CD4-positive, alpha-beta memory T cell (primary cell): Measurements from ENCODE around the gene MAP3K20. TPM values are rescaled to one million over a fixed set of nuclear protein-coding genes. Genes with fewer than 3 reads are reported as not detected.

Experiments used
- CTCF ChIA-PET: fragments of 350-600 bp; sonication (Branson Sonifier 250); formaldehyde crosslinking; loops from one replicate; lab custom pipeline; 2021; ENCODE audit warnings: inconsistent platforms; ENCODE audit not compliant: partially characterized antibody; lab: Charles Lee
- POLR2A ChIA-PET: fragments of 350-600 bp; sonication (Branson Sonifier 250); formaldehyde crosslinking; loops from one replicate; lab custom pipeline; 2021; ENCODE audit not compliant: partially characterized antibody; lab: Charles Lee
- DNase-seq, 5 donors: peaks; one replicate each; pipeline versions ENCODE4 v3.0.0 to v3.0.0-alpha.2; 2020 to 2022; ENCODE audit warnings: mixed read lengths in 1 of 5
- H3K27ac ChIP-seq: one replicate; pipeline ENCODE4 v1.7.0; 2013; ENCODE audit warnings: low read depth, low read length
- H3K27me3 ChIP-seq: 2 replicates; pipeline ENCODE4 v1.7.0; 2013; ENCODE audit warnings: mild to moderate bottlenecking, low read length, moderate library complexity; ENCODE audit not compliant: insufficient read depth
- H3K36me3 ChIP-seq: 2 replicates; pipeline ENCODE4 v1.7.0; 2013; ENCODE audit warnings: mild to moderate bottlenecking, low read length, moderate library complexity; ENCODE audit not compliant: insufficient read depth
- H3K4me1 ChIP-seq: 2 replicates; pipeline ENCODE4 v1.7.0; 2013; ENCODE audit warnings: mild to moderate bottlenecking, low read length, moderate library complexity; ENCODE audit not compliant: insufficient read depth
- H3K4me3 ChIP-seq, 2 donors: one replicate each; pipeline ENCODE4 v1.7.0; 2013; ENCODE audit warnings: low read length in 2 of 2, mild to moderate bottlenecking in 1 of 2
- H3K9me3 ChIP-seq, 2 donors: one replicate each; pipeline ENCODE4 v1.7.0; 2013; ENCODE audit warnings: low read length in 2 of 2, control low read depth in 1 of 2; ENCODE audit not compliant: control insufficient read depth in 1 of 2
- H3K27ac Mint-ChIP-seq, 7 donors: one replicate each; pipeline ENCODE4 v1.8.0; 2020 to 2021; ENCODE audit warnings: mixed read lengths in 7 of 7, mild to moderate bottlenecking in 6 of 7, inconsistent platforms in 3 of 7, moderate library complexity in 3 of 7
- H3K27me3 Mint-ChIP-seq, 2 donors: one replicate each; pipeline ENCODE4 v1.8.0; 2020 to 2021; ENCODE audit warnings: mixed read lengths in 2 of 2
- H3K36me3 Mint-ChIP-seq, 2 donors: one replicate each; pipeline ENCODE4 v1.8.0; 2020 to 2021; ENCODE audit warnings: mixed read lengths in 2 of 2, inconsistent platforms in 1 of 2, mild to moderate bottlenecking in 1 of 2
- H3K4me1 Mint-ChIP-seq, 4 donors: one replicate each; pipeline ENCODE4 v1.8.0; 2020 to 2021; ENCODE audit warnings: mixed read lengths in 4 of 4, mild to moderate bottlenecking in 1 of 4
- H3K4me3 Mint-ChIP-seq, 8 donors: one replicate each; pipeline ENCODE4 v1.8.0; 2020 to 2021; ENCODE audit warnings: mixed read lengths in 8 of 8, mild to moderate bottlenecking in 7 of 8, moderate library complexity in 6 of 8, inconsistent platforms in 3 of 8
- H3K9me3 Mint-ChIP-seq, 8 donors: one replicate each; pipeline ENCODE4 v1.8.0; 2020 to 2021; ENCODE audit warnings: mixed read lengths in 8 of 8, mild to moderate bottlenecking in 5 of 8, inconsistent platforms in 3 of 8, moderate library complexity in 1 of 8
- intact Hi-C: fragments of 100-400 bp; cut with micrococcal nuclease; formaldehyde crosslinking; loops from one replicate; pipeline ENCODE4 v1.15.1; 2023
- polyA plus RNA-seq, 2 donors: library from polyadenylated mRNA; unstranded; fragments of 300-500 nt; fragmentation: Illumina TruSeq; gene quantifications; one replicate each; pipeline ENCODE4 v1.2.3, GENCODE V29; 2021
- total RNA-seq, 2 experiments: library from RNA; stranded (reverse); gene quantifications; one replicate each; pipeline ENCODE4 v1.2.3, GENCODE V29; 2021

MAP3K20 gene
- total and polyA plus RNA-seq, 4 experiments from 2014 or later = 0.67 to 2.5 (median 0.82) TPM

GRCh38 chr2:173150963-173151362, 75.3 kb downstream of the MAP3K20 start:
- H3K27ac Mint-ChIP-seq = peak overlapping the region in 1 of 7 donors; percentile 5
- H3K9me3 Mint-ChIP-seq = peaks cover 0 to under 1% (median 0%) of the 10 kb centered on the region in 8 donors
- Histone ChIP-seq H3K36me3 (no peaks in the 10 kb centered on the region), H3K27ac (no peak overlapping the region), H3K4me1 (peaks cover 9% of the 10 kb centered on the region), H3K27me3 (no peaks in the 10 kb centered on the region), H3K4me3 (no peak overlapping the region), H3K9me3 (no peaks in the 10 kb centered on the region)
- CTCF ChIA-PET = interaction anchor here (1.2 kb wide), 1 partner anchor 124 kb away, joined by 4 read pairs; no protein-coding TSS in a partner anchor
- no peaks in the 10 kb centered on the region for H3K36me3 Mint-ChIP-seq
- POLR2A ChIA-PET = no interaction called here
- DNase-seq = no peak
- H3K4me3 Mint-ChIP-seq = no peak overlapping the region
- peaks cover 7 to 23% (median 11%) of the 10 kb centered on the region in 4 donors for H3K4me1 Mint-ChIP-seq
- intact Hi-C loops = no loop called here
- H3K27me3 Mint-ChIP-seq = no peaks in the 10 kb centered on the region

DNA sequence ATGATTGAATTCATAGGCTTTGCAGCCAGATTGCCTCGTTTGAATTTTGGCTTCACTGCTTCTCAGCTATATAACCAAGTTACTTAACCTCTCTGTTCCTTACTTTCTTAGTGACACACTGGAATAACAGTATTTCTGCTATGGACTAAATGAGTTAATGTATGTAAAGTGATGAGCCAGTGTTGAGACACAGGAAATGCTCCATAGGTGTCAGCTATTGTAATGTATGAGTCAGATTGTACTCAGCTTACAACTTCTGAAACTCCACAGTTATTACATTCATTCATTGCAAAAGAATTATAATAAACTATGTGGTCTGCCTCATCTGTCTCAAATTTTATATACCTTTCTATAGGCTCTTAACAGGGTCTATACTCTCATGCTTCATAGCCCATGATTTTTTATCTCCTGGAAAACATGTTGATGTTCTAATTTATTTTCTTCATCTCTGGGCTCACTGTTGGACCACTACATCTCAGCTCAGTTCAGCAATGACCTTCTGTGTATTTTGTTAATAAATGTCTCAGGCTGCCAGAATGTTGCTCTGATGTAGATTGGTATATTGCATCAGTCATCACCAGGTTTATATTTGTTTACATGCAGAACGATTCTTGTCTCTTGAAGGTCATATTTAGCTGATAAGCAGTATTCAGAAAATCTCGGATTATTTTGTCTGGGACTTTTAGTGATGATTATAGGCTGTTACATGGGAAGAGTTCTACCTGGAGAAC, 76.2 kb downstream of the MAP3K20 start:
- H3K27ac ChIP-seq = no peak overlapping the region
- H3K27ac Mint-ChIP-seq = peak overlapping the region in 2 of 7 donors; percentile 5 to 39
- H3K9me3 Mint-ChIP-seq = peaks cover 0 to 3% (median 0%) of the 10 kb centered on the region in 8 donors
- no peaks in the 10 kb centered on the region for H3K36me3 ChIP-seq
- H3K36me3 Mint-ChIP-seq = no peaks in the 10 kb centered on the region
- intact Hi-C loops = no loop called here
- H3K27me3 ChIP-seq = no peaks in the 10 kb centered on the region
- peaks cover 7 to 23% (median 11%) of the 10 kb centered on the region in 4 donors for H3K4me1 Mint-ChIP-seq
- no peaks in the 10 kb centered on the region for H3K27me3 Mint-ChIP-seq
- no peak for DNase-seq
- no peak overlapping the region for H3K4me3 ChIP-seq
- peaks cover 9% of the 10 kb centered on the region for H3K4me1 ChIP-seq
- no peak overlapping the region for H3K4me3 Mint-ChIP-seq
- POLR2A ChIA-PET = no interaction called here
- CTCF ChIA-PET = interaction anchor here (1.2 kb wide), 1 partner anchor 125 kb away, joined by 4 read pairs; no protein-coding TSS in a partner anchor
- no peaks in the 10 kb centered on the region for H3K9me3 ChIP-seq

GRCh38 chr2:173153301-173153885, 77.7 kb downstream of the MAP3K20 start:
- Histone ChIP-seq H3K36me3 (no peaks in the 10 kb centered on the region), H3K9me3 (no peaks in the 10 kb centered on the region), H3K4me3 (no peak overlapping the region), H3K27me3 (no peaks in the 10 kb centered on the region), H3K27ac (no peak overlapping the region), H3K4me1 (peaks cover 9% of the 10 kb centered on the region)
- no peak overlapping the region for H3K4me3 Mint-ChIP-seq
- DNase-seq = no peak
- H3K27me3 Mint-ChIP-seq = no peaks in the 10 kb centered on the region
- H3K4me1 Mint-ChIP-seq = peaks cover 7 to 22% (median 11%) of the 10 kb centered on the region in 4 donors
- H3K9me3 Mint-ChIP-seq = peaks cover 0 to 3% (median 0%) of the 10 kb centered on the region in 8 donors
- H3K27ac Mint-ChIP-seq = no peak overlapping the region
- no peaks in the 10 kb centered on the region for H3K36me3 Mint-ChIP-seq
- POLR2A ChIA-PET = no interaction called here
- CTCF ChIA-PET = no interaction called here
- intact Hi-C loops = no loop called here

DNA sequence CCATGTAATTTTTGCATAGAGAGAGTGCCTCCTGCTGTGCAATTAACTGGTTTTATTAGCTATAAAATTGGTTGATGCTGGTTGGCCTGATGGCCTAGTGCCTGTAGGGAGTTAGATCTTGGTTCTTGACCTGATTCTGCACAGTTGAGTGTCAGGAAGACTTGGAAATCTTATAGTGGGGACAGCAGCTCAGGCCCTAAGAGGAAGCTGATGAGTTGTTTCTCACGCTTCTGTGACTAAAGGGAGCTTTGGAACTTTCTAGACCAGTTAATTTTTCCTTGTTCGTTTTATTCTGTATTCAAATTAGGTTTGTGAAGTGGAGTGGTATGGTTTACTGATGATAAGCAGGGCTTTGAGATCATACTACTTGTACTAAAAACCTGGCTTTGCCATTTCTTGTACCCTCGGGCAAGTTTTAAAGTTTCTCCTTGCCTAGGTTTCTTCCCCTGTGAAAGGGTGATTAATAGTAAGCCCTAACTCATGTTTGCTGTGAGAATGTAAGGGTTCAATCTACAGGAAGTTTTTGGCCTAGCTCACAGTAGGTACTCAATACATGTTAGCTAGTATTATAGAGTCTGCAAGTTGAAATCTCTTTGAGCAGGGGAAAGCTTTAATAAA, 82.1 kb downstream of the MAP3K20 start:
- Mint-ChIP-seq H3K9me3 (peaks cover 0 to 3% (median 0%) of the 10 kb centered on the region in 8 donors), H3K27me3 (peaks cover 0 to 1% of the 10 kb centered on the region in 2 donors), H3K36me3 (no peaks in the 10 kb centered on the region), H3K27ac (peak overlapping the region in 1 of 7 donors; percentile 26), H3K4me3 (no peak overlapping the region), H3K4me1 (no peaks in the 10 kb centered on the region)
- no peaks in the 10 kb centered on the region for H3K4me1 ChIP-seq
- ChIA-PET POLR2A (no interaction called here), CTCF (interaction anchor here (1.4 kb wide), 1 partner anchor 130 kb away, joined by 5 read pairs; no protein-coding TSS in a partner anchor)
- intact Hi-C loops = no loop called here
- H3K27me3 ChIP-seq = no peaks in the 10 kb centered on the region
- DNase-seq = no peak
- H3K27ac ChIP-seq = no peak overlapping the region
- no peaks in the 10 kb centered on the region for H3K36me3 ChIP-seq
- H3K4me3 ChIP-seq = no peak overlapping the region
- H3K9me3 ChIP-seq = no peaks in the 10 kb centered on the region

DNA sequence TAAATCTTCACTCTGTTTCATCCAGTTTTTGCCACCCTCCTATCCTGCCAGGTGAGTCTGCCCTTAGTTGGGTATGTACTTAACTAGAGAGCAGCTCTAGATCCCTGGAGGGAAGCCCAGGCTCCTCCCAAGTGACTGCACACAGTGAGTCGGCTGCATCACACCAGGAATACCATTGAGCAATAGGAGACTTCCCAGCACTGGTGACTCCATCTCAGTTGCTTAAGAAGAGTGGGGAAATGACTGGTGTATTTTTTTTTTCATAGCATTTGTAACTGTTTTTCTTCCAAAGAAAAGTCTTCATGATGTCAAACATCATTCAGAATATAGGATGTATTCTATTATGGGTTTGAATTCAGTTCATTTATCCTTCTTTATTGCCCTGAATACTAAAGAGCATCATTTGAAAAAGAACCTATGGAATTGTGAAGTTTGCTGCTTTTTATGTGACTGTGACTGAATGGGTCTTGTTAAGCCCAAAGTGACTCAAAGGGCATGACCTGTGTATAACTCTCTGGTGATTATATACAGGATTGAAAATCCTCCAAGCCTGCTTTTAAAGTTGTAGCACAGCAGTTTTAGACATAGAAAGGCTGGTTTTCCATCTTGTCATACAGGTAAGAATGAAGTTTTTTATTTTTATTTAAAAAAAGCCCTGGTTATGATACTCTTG, 84.3 kb downstream of the MAP3K20 start:
- no peaks in the 10 kb centered on the region for H3K36me3 ChIP-seq
- no peak overlapping the region for H3K4me3 ChIP-seq
- Mint-ChIP-seq H3K4me1 (no peaks in the 10 kb centered on the region), H3K36me3 (no peaks in the 10 kb centered on the region), H3K4me3 (no peak overlapping the region), H3K27ac (no peak overlapping the region), H3K27me3 (peaks cover 0 to 3% of the 10 kb centered on the region in 2 donors), H3K9me3 (peaks cover 0 to 3% (median 0%) of the 10 kb centered on the region in 8 donors)
- no peak overlapping the region for H3K27ac ChIP-seq
- intact Hi-C loops = no loop called here
- no peaks in the 10 kb centered on the region for H3K27me3 ChIP-seq
- no peaks in the 10 kb centered on the region for H3K4me1 ChIP-seq
- CTCF ChIA-PET = interaction anchor here (1.1 kb wide), 1 partner anchor 49 kb away, joined by 3 read pairs; no protein-coding TSS in a partner anchor
- DNase-seq = no peak
- POLR2A ChIA-PET = no interaction called here
- no peaks in the 10 kb centered on the region for H3K9me3 ChIP-seq

DNA sequence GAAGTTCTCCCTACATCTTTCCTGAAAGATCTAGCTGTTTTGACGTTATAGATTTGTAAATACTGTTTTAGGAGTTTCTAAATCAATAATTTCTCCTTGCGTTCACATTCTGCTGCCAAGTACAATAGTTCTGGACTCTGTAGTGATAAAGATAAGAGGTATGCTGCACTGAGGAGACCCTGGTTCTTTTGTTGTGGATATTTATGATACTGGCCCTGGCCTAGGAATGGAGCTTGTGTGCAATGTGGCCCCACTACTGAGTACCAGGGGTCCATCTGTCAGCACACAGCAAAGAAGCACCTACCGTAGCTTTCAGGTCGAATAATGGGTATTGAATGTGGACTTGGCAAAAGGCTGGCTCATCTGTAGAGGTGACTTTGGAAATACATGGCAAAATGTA, 85.0 kb downstream of the MAP3K20 start:
- POLR2A ChIA-PET = no interaction called here
- CTCF ChIA-PET = interaction anchor here (1.1 kb wide), 1 partner anchor 48 kb away, joined by 3 read pairs; no protein-coding TSS in a partner anchor
- Mint-ChIP-seq H3K27ac (no peak overlapping the region), H3K4me1 (no peaks in the 10 kb centered on the region), H3K36me3 (no peaks in the 10 kb centered on the region), H3K27me3 (peaks cover 0 to 3% of the 10 kb centered on the region in 2 donors), H3K4me3 (no peak overlapping the region), H3K9me3 (peaks cover 0 to 3% (median 0%) of the 10 kb centered on the region in 8 donors)
- no peaks in the 10 kb centered on the region for H3K36me3 ChIP-seq
- no peaks in the 10 kb centered on the region for H3K9me3 ChIP-seq
- no peak overlapping the region for H3K4me3 ChIP-seq
- no peaks in the 10 kb centered on the region for H3K4me1 ChIP-seq
- no peak for DNase-seq
- intact Hi-C loops = no loop called here
- no peaks in the 10 kb centered on the region for H3K27me3 ChIP-seq
- no peak overlapping the region for H3K27ac ChIP-seq
